PC-9 (cell line): ENCODE results near the gene FOXP1. TPM values are rescaled to one million over a fixed set of nuclear protein-coding genes. Genes with fewer than 3 reads are reported as not detected.

ENCODE experiments used
- BruUV-seq: library from RNA; stranded (reverse); fragments of 400-500 nt; replicated peaks from 2 replicates; lab custom pipeline; 2021; lab: Mats Ljungman, UMichigan
- CTCF ChIA-PET: fragments of 300-600 bp; sonication (Branson Sonifier 250); formaldehyde crosslinking; loops from one replicate; lab custom pipeline; 2022; ENCODE audit warnings: antibody characterized with exemption; lab: Charles Lee
- POLR2A ChIA-PET: fragments of 300-600 bp; sonication (Branson Sonifier 250); formaldehyde crosslinking; loops from one replicate; lab custom pipeline; 2022; ENCODE audit warnings: antibody characterized with exemption; ENCODE audit not compliant: unreplicated experiment; lab: Charles Lee
- DNase-seq, 2 experiments: peaks; one replicate each; pipeline versions ENCODE4 v3.0.0 to v3.0.0-alpha.2; 2015 to 2022; ENCODE audit warnings: mixed read lengths in 1 of 2
- H2AFZ ChIP-seq: fragments of 200-600 bp; sonication (generic); 2 replicates; pipeline ENCODE4 v1.8.1; 2017; ENCODE audit warnings: antibody characterized with exemption
- H3F3A ChIP-seq: fragments of 200-600 bp; sonication (generic); 2 replicates; pipeline ENCODE4 v1.8.1; 2017; ENCODE audit warnings: antibody characterized with exemption, mild to moderate bottlenecking, low read depth; ENCODE audit not compliant: insufficient read depth
- H3K27ac ChIP-seq: fragments of 200-600 bp; sonication (generic); 2 replicates; pipeline ENCODE4 v1.6.1; 2016; ENCODE audit warnings: mixed run types
- H3K27me3 ChIP-seq: fragments of 200-600 bp; sonication (generic); 2 replicates; pipeline ENCODE4 v1.6.1; 2016; ENCODE audit warnings: low read depth, mixed run types; ENCODE audit not compliant: insufficient read depth
- H3K36me3 ChIP-seq: fragments of 200-600 bp; sonication (generic); 2 replicates; pipeline ENCODE4 v1.6.1; 2016; ENCODE audit warnings: low read depth, mixed run types
- H3K4me1 ChIP-seq: fragments of 200-600 bp; sonication (generic); replicated peaks from 2 replicates; pipeline ENCODE4 v1.6.1; 2016; ENCODE audit warnings: mixed run types; ENCODE audit not compliant: insufficient read depth
- H3K4me2 ChIP-seq: fragments of 200-600 bp; sonication (generic); 2 replicates; pipeline ENCODE4 v1.6.1; 2017; ENCODE audit warnings: mixed run types
- H3K4me3 ChIP-seq: fragments of 200-600 bp; sonication (generic); 2 replicates; pipeline ENCODE4 v1.6.1; 2016; ENCODE audit warnings: mixed run types
- H3K79me2 ChIP-seq: fragments of 200-600 bp; sonication (generic); 2 replicates; pipeline ENCODE4 v1.6.1; 2017; ENCODE audit warnings: low read depth, mixed run types
- H3K9me2 ChIP-seq: fragments of 200-600 bp; sonication (generic); 2 replicates; pipeline ENCODE4 v1.8.1; 2017; ENCODE audit warnings: mild to moderate bottlenecking; ENCODE audit not compliant: insufficient read depth
- H3K9me3 ChIP-seq: fragments of 200-600 bp; sonication (generic); 2 replicates; pipeline ENCODE4 v1.8.1; 2016; ENCODE audit warnings: low read depth; ENCODE audit not compliant: insufficient read depth
- H4K20me1 ChIP-seq: fragments of 200-600 bp; sonication (generic); 2 replicates; pipeline ENCODE4 v1.8.1; 2017; ENCODE audit not compliant: insufficient read depth
- EZH2 ChIP-seq: fragments of 200-600 bp; sonication (generic); IDR thresholded peaks from 2 replicates; pipeline ENCODE4 v1.8.0; 2017; ENCODE audit warnings: antibody characterized with exemption, low read depth
- intact Hi-C: fragments of 100-400 bp; cut with micrococcal nuclease; formaldehyde crosslinking; loops from one replicate; pipeline ENCODE4 v1.10.0; 2022; ENCODE audit not compliant: unreplicated experiment
- total RNA-seq: library from RNA; stranded (reverse); gene quantifications from 2 replicates; pipeline ENCODE4 v1.2.3, GENCODE V29; 2021
- TF ChIP-seq, protein P1 (sequence below): fragments of 200-600 bp; sonication (generic); conservative IDR thresholded peaks from 2 replicates; pipeline ENCODE4 v1.6.1; 2017; ENCODE audit warnings: mixed run types, antibody characterized with exemption, mild to moderate bottlenecking, moderate library complexity

The FOXP1 gene
- total RNA-seq, 1 experiment from 2014 or later, result 33.3 TPM

DNA sequence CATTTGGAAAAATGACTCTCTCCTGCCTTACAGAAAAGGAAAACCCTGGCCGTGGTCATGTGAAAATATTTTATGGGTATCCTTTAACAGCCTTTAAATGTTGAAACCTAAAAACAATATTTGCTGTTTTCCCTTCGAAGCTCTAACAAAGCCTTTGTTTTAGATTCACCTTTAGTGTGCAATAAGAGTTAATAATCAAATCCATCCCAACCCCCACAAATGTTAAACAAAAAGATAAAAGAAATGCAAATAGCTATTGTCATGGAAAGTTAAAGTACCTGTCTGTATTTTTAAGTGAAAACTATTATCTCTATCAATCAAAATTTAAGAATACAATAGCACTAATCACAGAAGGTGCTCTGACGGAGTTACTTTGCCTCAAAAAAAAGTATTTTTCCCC lies 279.3 kb downstream of the FOXP1 start:
- no peak for TF ChIP-seq EZH2
- TF ChIP-seq, protein P1, sequence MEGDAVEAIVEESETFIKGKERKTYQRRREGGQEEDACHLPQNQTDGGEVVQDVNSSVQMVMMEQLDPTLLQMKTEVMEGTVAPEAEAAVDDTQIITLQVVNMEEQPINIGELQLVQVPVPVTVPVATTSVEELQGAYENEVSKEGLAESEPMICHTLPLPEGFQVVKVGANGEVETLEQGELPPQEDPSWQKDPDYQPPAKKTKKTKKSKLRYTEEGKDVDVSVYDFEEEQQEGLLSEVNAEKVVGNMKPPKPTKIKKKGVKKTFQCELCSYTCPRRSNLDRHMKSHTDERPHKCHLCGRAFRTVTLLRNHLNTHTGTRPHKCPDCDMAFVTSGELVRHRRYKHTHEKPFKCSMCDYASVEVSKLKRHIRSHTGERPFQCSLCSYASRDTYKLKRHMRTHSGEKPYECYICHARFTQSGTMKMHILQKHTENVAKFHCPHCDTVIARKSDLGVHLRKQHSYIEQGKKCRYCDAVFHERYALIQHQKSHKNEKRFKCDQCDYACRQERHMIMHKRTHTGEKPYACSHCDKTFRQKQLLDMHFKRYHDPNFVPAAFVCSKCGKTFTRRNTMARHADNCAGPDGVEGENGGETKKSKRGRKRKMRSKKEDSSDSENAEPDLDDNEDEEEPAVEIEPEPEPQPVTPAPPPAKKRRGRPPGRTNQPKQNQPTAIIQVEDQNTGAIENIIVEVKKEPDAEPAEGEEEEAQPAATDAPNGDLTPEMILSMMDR, result no peak
- H3K9me2 ChIP-seq, result no peaks in the 10 kb centered on the region
- no TSS peak for BruUV-seq
- H3K27me3 ChIP-seq, result no peaks in the 10 kb centered on the region
- H3K79me2 ChIP-seq, result no peaks in the 10 kb centered on the region
- no peaks in the 10 kb centered on the region; the same call in 1 of the 2 replicates for H3F3A ChIP-seq
- no peak overlapping the region for H3K27ac ChIP-seq
- no peaks in the 10 kb centered on the region for H3K9me3 ChIP-seq
- H3K4me1 ChIP-seq, result no peaks in the 10 kb centered on the region
- H3K4me3 ChIP-seq, result no peak overlapping the region
- ChIA-PET POLR2A (no interaction called here), CTCF (no interaction called here)
- H2AFZ ChIP-seq, result no peak overlapping the region
- intact Hi-C loops, result no loop called here
- no peak for DNase-seq
- H3K36me3 ChIP-seq, result no peaks in the 10 kb centered on the region
- H3K4me2 ChIP-seq, result no peak overlapping the region
- H4K20me1 ChIP-seq, result no peaks in the 10 kb centered on the region

GRCh38 chr3:71303627-71304200 lies 279.8 kb downstream of the FOXP1 start:
- Histone ChIP-seq H3K27ac (no peak overlapping the region), H2AFZ (no peak overlapping the region), H3K4me2 (no peak overlapping the region), H3K79me2 (no peaks in the 10 kb centered on the region), H4K20me1 (no peaks in the 10 kb centered on the region), H3K9me2 (no peaks in the 10 kb centered on the region), H3K9me3 (no peaks in the 10 kb centered on the region), H3F3A (no peaks in the 10 kb centered on the region; the same call in 1 of the 2 replicates), H3K27me3 (no peaks in the 10 kb centered on the region), H3K36me3 (no peaks in the 10 kb centered on the region), H3K4me3 (no peak overlapping the region), H3K4me1 (no peaks in the 10 kb centered on the region)
- intact Hi-C loops, result no loop called here
- ChIA-PET CTCF (no interaction called here), POLR2A (no interaction called here)
- TF ChIP-seq, protein P1, result no peak
- TF ChIP-seq EZH2, result no peak
- no TSS peak for BruUV-seq
- DNase-seq, result no peak

DNA sequence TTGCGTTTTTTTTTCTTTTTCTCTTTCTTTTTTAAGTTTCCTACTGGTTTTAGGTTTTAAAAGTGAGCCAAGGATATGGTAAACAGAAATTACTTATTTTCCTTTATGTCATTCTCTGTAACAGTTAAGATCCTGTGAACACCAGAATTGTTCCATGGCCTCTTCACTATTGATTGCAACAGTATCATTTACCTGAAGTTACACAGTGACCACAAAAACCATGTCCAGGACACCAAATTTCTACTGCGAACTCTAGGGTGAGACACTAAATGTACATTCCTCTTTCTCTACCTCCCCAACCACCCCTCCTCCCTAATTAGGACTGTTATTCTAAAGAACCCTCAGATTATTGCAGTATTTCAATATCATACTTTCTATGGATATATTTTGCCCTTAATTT lies 280.9 kb downstream of the FOXP1 start:
- Histone ChIP-seq H3K9me2 (no peaks in the 10 kb centered on the region), H3F3A (no peaks in the 10 kb centered on the region; the same call in 1 of the 2 replicates), H3K4me2 (no peak overlapping the region), H3K27ac (no peak overlapping the region), H4K20me1 (no peaks in the 10 kb centered on the region), H3K79me2 (no peaks in the 10 kb centered on the region), H2AFZ (no peak overlapping the region), H3K27me3 (no peaks in the 10 kb centered on the region), H3K9me3 (no peaks in the 10 kb centered on the region), H3K4me1 (no peaks in the 10 kb centered on the region), H3K4me3 (no peak overlapping the region), H3K36me3 (no peaks in the 10 kb centered on the region)
- DNase-seq, result no peak
- intact Hi-C loops, result no loop called here
- ChIA-PET CTCF (interaction anchor here (0.6 kb wide), 1 partner anchor 142 kb away, joined by 3 read pairs; no protein-coding TSS in a partner anchor), POLR2A (no interaction called here)
- TF ChIP-seq EZH2, result no peak
- TF ChIP-seq, protein P1, result no peak
- BruUV-seq, result no TSS peak
